C4-2B (cell line): Measurements from ENCODE around the gene LAMB1.
A peak's percentile ranks its signal among the peaks of the same experiment; 100 is the strongest.

Source experiments
- H3K27ac ChIP-seq: fragments of 450-650 bp; 2 replicates; pipeline ENCODE4 v1.5.1; 2017
- CTCF ChIP-seq: fragments of 450-650 bp; conservative IDR thresholded peaks from 2 replicates; pipeline ENCODE4 v1.5.1; 2017; ENCODE audit warnings: mild to moderate bottlenecking
- ZFX ChIP-seq: fragments of 450-650 bp; IDR thresholded peaks from 2 replicates; pipeline ENCODE4 v1.6.1; 2017

The LAMB1 gene

GRCh38 chr7:108009873-108010272, 6.9 kb upstream of the LAMB1 start:
- TF ChIP-seq CTCF (no peak), ZFX (no peak)
- no peak overlapping the region for H3K27ac ChIP-seq

GRCh38 chr7:108008827-108009226, 5.9 kb upstream of the LAMB1 start:
- TF ChIP-seq ZFX (no peak), CTCF (no peak)
- no peak overlapping the region for H3K27ac ChIP-seq

- TF ChIP-seq CTCF (no peak), ZFX (no peak)
- no peak overlapping the region for H3K27ac ChIP-seq
Observed at GRCh38 chr7:108008240-108008639, 5.3 kb upstream of the LAMB1 start.

GRCh38 chr7:108007762-108008161, 4.8 kb upstream of the LAMB1 start:
- TF ChIP-seq CTCF (no peak), ZFX (no peak)

GRCh38 chr7:108007261-108007660, 4.3 kb upstream of the LAMB1 start:
- TF ChIP-seq CTCF (no peak), ZFX (no peak)
- no peak overlapping the region for H3K27ac ChIP-seq

More at GRCh38 chr7:108007762-108008161, 4.8 kb upstream of the LAMB1 start:
- H3K27ac ChIP-seq, result no peak overlapping the region

GRCh38 chr7:108004220-108005142, 1.5 kb upstream of the LAMB1 start:
- TF ChIP-seq ZFX, result no peak
- TF ChIP-seq CTCF, result no peak
- H3K27ac ChIP-seq, result peak overlapping the region; percentile 3; the same call in 1 of the 2 replicates

GRCh38 chr7:108003599-108003935, 606 bp upstream of the LAMB1 start:
- TF ChIP-seq ZFX, result no peak
- no peak for TF ChIP-seq CTCF
- peak overlapping the region; percentile 39; the same call in 1 of the 2 replicates for H3K27ac ChIP-seq
